ENCODE data around the gene NUDT9.
"Not testable (repeated sequence)": the region's sequence is repeated elsewhere in the genome, so short reads cannot be mapped to it uniquely, and the experiment has no call there.

Gene NUDT9

GRCh38 chr4:87410679-87411078 is 11.7 kb upstream of the NUDT9 start:
- no peak for DNase-seq (ENCODE audit: low spot score)
- TF ChIP-seq, protein P1, sequence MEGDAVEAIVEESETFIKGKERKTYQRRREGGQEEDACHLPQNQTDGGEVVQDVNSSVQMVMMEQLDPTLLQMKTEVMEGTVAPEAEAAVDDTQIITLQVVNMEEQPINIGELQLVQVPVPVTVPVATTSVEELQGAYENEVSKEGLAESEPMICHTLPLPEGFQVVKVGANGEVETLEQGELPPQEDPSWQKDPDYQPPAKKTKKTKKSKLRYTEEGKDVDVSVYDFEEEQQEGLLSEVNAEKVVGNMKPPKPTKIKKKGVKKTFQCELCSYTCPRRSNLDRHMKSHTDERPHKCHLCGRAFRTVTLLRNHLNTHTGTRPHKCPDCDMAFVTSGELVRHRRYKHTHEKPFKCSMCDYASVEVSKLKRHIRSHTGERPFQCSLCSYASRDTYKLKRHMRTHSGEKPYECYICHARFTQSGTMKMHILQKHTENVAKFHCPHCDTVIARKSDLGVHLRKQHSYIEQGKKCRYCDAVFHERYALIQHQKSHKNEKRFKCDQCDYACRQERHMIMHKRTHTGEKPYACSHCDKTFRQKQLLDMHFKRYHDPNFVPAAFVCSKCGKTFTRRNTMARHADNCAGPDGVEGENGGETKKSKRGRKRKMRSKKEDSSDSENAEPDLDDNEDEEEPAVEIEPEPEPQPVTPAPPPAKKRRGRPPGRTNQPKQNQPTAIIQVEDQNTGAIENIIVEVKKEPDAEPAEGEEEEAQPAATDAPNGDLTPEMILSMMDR (IDR thresholded peaks at IDR 0.05; ENCODE audit: borderline replicate concordance, control extremely low read depth, extremely low read depth, insufficient read depth, missing control alignments): no peak
- in situ Hi-C loops (cut with MboI; ENCODE audit: low sequenced_read_pairs, unreplicated experiment): no loop called here

- TF ChIP-seq, protein P1 (IDR thresholded peaks at IDR 0.05; ENCODE audit: borderline replicate concordance, control extremely low read depth, extremely low read depth, insufficient read depth, missing control alignments): no peak
- in situ Hi-C loops (cut with MboI; ENCODE audit: low sequenced_read_pairs, unreplicated experiment): no loop called here
Observed at GRCh38 chr4:87414816-87415215, 7.6 kb upstream of the NUDT9 start.

GRCh38 chr4:87416965-87417364 is 5.4 kb upstream of the NUDT9 start:
- DNase-seq (ENCODE audit: low spot score): no peak
- TF ChIP-seq, protein P1 (IDR thresholded peaks at IDR 0.05; ENCODE audit: borderline replicate concordance, control extremely low read depth, extremely low read depth, insufficient read depth, missing control alignments): no peak
- in situ Hi-C loops (cut with MboI; ENCODE audit: low sequenced_read_pairs, unreplicated experiment): no loop called here

More at GRCh38 chr4:87414816-87415215, 7.6 kb upstream of the NUDT9 start:
- no peak for DNase-seq (ENCODE audit: low spot score)

- in situ Hi-C loops (cut with MboI; ENCODE audit: low sequenced_read_pairs, unreplicated experiment); DNase-seq (ENCODE audit: low spot score): not testable (repeated sequence)
Observed at GRCh38 chr4:87418410-87418809, 4.0 kb upstream of the NUDT9 start.

- in situ Hi-C loops (cut with MboI; ENCODE audit: low sequenced_read_pairs, unreplicated experiment): no loop called here
Observed at GRCh38 chr4:87419578-87420249, 2.7 kb upstream of the NUDT9 start.

GRCh38 chr4:87420276-87420830 is 2.0 kb upstream of the NUDT9 start:
- in situ Hi-C loops (cut with MboI; ENCODE audit: low sequenced_read_pairs, unreplicated experiment): no loop called here
- TF ChIP-seq, protein P1 (IDR thresholded peaks at IDR 0.05; ENCODE audit: borderline replicate concordance, control extremely low read depth, extremely low read depth, insufficient read depth, missing control alignments): no peak
- no peak for DNase-seq (ENCODE audit: low spot score)

More at GRCh38 chr4:87419578-87420249, 2.7 kb upstream of the NUDT9 start:
- DNase-seq (ENCODE audit: low spot score): no peak
- TF ChIP-seq, protein P1 (IDR thresholded peaks at IDR 0.05; ENCODE audit: borderline replicate concordance, control extremely low read depth, extremely low read depth, insufficient read depth, missing control alignments): no peak

DNA sequence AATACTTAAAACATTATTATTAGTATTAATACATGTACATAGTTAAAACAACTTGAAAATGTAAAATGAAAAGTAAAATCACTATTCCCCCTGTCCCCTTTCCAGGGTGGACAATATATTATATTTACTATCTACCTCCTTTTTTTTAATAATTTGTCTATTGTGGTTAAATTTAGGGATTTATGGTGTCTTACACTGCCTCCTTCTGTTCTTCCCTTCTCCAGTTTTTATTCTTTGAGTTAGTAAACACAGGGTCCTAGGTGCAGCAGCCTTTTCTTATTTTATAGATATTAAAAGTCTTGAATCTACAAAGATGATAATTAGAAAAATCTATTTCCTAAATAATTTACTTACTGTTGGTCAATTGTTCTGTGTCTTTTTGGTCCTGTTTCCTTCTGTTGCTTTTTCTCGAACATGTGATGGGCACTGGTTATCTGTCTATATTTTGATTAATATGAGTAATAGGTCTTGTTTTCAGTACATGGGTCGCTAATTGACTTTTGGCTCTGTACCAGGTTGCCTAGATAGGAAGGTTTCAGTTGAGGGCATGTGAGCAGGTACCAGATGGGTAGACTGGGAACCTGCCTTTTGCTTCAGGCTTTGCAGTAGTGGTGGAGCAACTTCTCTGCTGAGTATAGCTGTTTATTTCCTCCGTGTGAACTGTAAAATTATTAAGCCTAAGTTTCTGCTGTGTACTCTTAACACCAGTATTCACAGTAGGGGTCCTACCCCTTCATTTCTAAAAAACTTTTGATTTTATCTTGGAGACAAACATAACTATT is 1.1 kb downstream of the NUDT9 start:
- TF ChIP-seq, protein P1 (IDR thresholded peaks at IDR 0.05; ENCODE audit: borderline replicate concordance, control extremely low read depth, extremely low read depth, insufficient read depth, missing control alignments): no peak
- peak; percentile 40 for DNase-seq (ENCODE audit: low spot score)
- in situ Hi-C loops (cut with MboI; ENCODE audit: low sequenced_read_pairs, unreplicated experiment): no loop called here

DNA sequence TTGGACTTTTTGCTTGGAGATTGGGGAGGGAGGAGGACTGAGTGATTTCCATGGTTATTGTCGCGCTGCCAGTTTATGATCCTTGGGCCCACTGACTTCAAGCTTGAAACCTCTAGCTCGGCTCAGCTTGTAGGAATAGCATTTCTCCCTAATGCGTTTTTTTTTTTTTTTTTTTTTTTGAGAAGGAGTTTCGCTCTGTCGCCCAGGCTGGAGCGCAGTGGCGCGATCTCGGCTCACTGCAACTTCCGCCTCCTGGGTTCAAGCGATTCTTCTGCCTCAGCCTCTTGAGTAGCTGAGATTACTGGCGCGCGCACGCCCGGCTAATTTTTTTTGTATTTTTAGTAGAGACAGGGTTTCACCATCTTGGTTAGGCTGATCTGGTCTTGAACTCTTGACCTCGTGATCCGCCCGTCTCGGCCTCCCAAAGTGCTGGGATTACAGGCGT is 1.7 kb downstream of the NUDT9 start:
- in situ Hi-C loops (cut with MboI; ENCODE audit: low sequenced_read_pairs, unreplicated experiment); DNase-seq (ENCODE audit: low spot score): not testable (repeated sequence)

Data from GM13976 (cell line).